ELF-1 (cell line): Measurements from ENCODE around the gene TRAIP.
"Not testable (repeated sequence)": the region's sequence is repeated elsewhere in the genome, so short reads cannot be mapped to it uniquely, and the experiment has no call there.

ENCODE experiments used
- DNase-seq: peaks from one replicate; pipeline ENCODE4 v3.0.0-alpha.2; 2016; ENCODE audit warnings: low read depth, low spot score

The TRAIP gene

GRCh38 chr3:49826016-49826415 lies 30.3 kb downstream of the TRAIP start:
- no peak for DNase-seq

- DNase-seq, result not testable (repeated sequence)
Observed at GRCh38 chr3:49823131-49823530, 33.2 kb downstream of the TRAIP start.

GRCh38 chr3:49813497-49814174 lies 42.7 kb downstream of the TRAIP start, which contains the start of gene UBA7:
Gene UBA7 (minus strand): TSS chr3:49813953. CDS start chr3:49813787, 166 bp downstream.
- DNase-seq, result no peak

GRCh38 chr3:49812916-49813496 lies 43.4 kb downstream of the TRAIP start:
- DNase-seq, result no peak

GRCh38 chr3:49807431-49808114 lies 48.8 kb downstream of the TRAIP start:
- DNase-seq, result no peak

GRCh38 chr3:49806850-49807249 lies 49.5 kb downstream of the TRAIP start:
- DNase-seq, result no peak

- DNase-seq, result peak; percentile 27
Observed at GRCh38 chr3:49805897-49806701, 50.3 kb downstream of the TRAIP start.

- DNase-seq, result no peak
Observed at GRCh38 chr3:49805367-49805782, 51.0 kb downstream of the TRAIP start.

GRCh38 chr3:49804141-49805041 lies 52.0 kb downstream of the TRAIP start:
- DNase-seq, result no peak

- no peak for DNase-seq
Observed at GRCh38 chr3:49803465-49804140, 52.8 kb downstream of the TRAIP start.

GRCh38 chr3:49802719-49803464 lies 53.5 kb downstream of the TRAIP start, which contains the start of gene INKA1:
Gene INKA1 (plus strand): TSS chr3:49803261. CDS start chr3:49803393, 132 bp downstream.
- peak; percentile 91 for DNase-seq

- DNase-seq, result no peak
Observed at GRCh38 chr3:49801160-49801559, 55.2 kb downstream of the TRAIP start.

GRCh38 chr3:49799761-49800160 lies 56.6 kb downstream of the TRAIP start, which contains the start of gene CDHR4:
Gene CDHR4 (minus strand): TSS chr3:49799873. CDS start chr3:49799812, 61 bp downstream.
- no peak for DNase-seq

- DNase-seq, result no peak
Observed at GRCh38 chr3:49799105-49799504, 57.3 kb downstream of the TRAIP start.

GRCh38 chr3:49794926-49795905 lies 61.1 kb downstream of the TRAIP start:
- DNase-seq, result no peak

- DNase-seq, result no peak
Observed at GRCh38 chr3:49794431-49794830, 61.9 kb downstream of the TRAIP start.

- no peak for DNase-seq
Observed at GRCh38 chr3:49793486-49794085, 62.8 kb downstream of the TRAIP start.
